H7 (cell line): Measurements from ENCODE around the gene TMEM51. TPM values are rescaled to one million over a fixed set of nuclear protein-coding genes. Genes with fewer than 3 reads are reported as not detected.

Source experiments
- DNase-seq: peaks from one replicate; pipeline ENCODE4 v3.0.0; 2012
- H3K27me3 ChIP-seq: 2 replicates; pipeline ENCODE4 v1.6.0; 2011; ENCODE audit warnings: mild to moderate bottlenecking, low read length; ENCODE audit not compliant: control insufficient read depth, insufficient read depth
- H3K36me3 ChIP-seq: replicated peaks from 2 replicates; pipeline ENCODE4 v1.5.1; 2011; ENCODE audit warnings: low read length; ENCODE audit not compliant: control insufficient read depth, insufficient read depth
- H3K4me3 ChIP-seq: 2 replicates; pipeline ENCODE4 v1.5.1; 2011; ENCODE audit warnings: low read depth, mild to moderate bottlenecking, control low read depth, low read length, moderate library complexity; ENCODE audit not compliant: insufficient read depth
- total RNA-seq: library from RNA; depleted of rRNA; stranded (reverse); fragments of >200 nt; shearing (Covaris generic); gene quantifications from 2 replicates; pipeline ENCODE4 v1.2.3, GENCODE V29; 2014

TMEM51 gene
- total RNA-seq, 1 experiment from 2014 or later = 11.9 TPM

DNA sequence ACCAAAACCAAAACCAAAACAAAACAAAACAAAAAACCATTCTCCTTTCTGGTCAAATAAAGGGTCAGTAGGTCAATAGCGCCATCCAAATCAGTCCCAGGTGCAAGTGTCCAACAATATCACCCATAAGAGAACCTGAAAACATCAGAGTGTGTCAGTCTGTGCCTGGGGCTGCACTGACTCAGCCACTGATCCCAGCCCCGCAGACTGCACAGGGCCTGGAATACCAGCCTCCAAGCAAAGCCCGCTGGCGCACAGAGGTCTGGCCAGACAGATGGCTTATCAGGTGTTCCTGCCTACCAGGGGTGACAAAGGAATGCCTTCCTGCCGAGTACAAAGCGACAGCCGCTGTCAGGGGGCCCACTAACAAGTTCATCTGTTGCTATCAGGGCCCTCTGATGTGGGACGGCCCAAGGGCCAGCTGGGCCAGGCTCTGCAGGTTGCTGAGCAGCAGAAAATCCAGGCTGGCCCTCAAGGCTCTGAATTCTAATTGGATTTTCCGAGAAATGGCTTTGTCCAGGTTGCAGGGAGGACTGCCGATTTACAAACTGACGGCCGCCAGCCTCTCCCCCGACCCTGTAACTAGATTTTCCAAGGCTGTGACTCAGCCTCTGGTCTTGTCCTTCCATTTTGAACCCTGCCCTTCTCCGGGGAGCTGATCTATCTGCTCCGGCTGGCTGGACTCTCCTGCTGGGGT, 13.7 kb upstream of the TMEM51 start:
- DNase-seq = peak; percentile 81
- no peak overlapping the region for H3K4me3 ChIP-seq
- H3K27me3 ChIP-seq = no peaks in the 10 kb centered on the region; the same call in 1 of the 2 replicates
- H3K36me3 ChIP-seq = no peaks in the 10 kb centered on the region

DNA sequence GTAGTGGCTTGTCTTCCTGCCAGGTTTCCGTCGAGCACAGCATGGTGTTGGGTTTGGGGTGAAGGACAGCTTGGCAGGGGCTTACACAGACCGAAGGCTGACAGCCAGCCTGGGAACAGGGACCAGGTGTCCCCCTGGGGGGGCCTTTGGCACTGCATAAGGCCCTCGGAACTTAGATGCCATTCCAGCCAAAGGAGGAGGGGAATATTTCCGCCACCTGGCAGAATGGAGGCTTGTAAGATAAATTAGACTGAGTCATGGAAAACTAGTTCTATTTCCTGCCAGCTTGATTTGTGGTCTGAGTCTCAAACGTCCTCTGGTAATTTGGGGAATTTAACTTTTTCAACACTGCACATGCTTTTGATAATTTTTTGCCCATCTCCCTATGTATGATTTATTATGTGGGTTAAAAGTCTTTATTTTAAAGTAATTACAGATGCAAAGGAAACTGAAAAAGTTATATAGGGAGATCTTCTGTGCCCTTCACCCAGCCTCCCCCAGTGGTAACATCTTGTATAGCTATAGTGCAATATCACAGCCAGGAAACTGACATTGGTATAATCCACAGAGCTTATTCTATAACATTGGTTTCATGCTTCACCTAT, 11.5 kb upstream of the TMEM51 start:
- no peak for DNase-seq
- Histone ChIP-seq H3K4me3 (no peak overlapping the region), H3K36me3 (no peaks in the 10 kb centered on the region), H3K27me3 (no peaks in the 10 kb centered on the region; the same call in 1 of the 2 replicates)

DNA sequence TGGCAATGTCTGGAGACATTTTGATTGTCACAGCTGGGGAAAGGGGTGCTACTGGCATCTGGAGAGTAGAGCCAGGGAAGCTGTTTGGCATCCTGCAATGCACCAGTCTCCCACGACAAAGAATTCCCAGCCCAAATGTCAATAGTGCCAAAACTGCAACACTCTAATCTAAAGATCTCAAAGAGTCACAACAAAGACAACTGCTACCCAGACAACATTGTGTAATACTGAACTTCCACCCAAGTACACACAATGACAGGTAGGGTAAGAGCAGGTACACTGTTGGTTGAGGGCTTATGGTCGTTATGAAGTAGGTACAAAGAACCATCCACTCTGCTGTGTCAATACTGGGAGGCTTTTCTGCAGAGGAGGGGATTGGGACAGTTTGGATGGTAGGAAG, 8.2 kb upstream of the TMEM51 start:
- Histone ChIP-seq H3K27me3 (peaks cover 3% of the 10 kb centered on the region; the same call in 1 of the 2 replicates), H3K4me3 (no peak overlapping the region), H3K36me3 (no peaks in the 10 kb centered on the region)
- no peak for DNase-seq

DNA sequence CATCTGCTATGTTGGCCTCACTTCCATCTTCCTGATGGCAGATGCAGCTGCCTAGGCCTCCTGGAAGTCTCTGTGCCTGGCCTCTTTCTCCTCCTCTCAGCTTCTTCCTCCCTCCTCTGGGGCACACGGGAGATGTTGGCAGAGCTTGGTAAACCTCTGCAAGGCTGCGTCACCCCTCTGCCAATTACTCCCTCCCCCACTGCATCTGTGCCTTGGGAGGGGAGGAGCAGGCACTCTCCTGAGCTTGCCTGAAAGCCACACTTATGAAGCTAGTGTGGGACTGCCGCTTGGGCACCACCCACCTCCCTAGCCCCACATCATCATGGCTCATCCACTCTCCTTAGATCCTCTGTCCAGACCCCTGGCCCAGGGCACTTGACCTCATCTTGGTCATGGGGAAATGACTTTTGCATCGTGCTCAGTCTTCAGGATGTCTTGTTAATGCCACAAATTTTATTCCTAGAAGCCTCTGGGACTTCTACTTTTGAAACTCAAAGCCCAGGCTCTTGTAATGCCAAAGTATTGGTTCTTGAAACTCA, 7.3 kb upstream of the TMEM51 start:
- H3K27me3 ChIP-seq = peaks cover 9% of the 10 kb centered on the region
- H3K4me3 ChIP-seq = no peak overlapping the region
- H3K36me3 ChIP-seq = no peaks in the 10 kb centered on the region
- no peak for DNase-seq

DNA sequence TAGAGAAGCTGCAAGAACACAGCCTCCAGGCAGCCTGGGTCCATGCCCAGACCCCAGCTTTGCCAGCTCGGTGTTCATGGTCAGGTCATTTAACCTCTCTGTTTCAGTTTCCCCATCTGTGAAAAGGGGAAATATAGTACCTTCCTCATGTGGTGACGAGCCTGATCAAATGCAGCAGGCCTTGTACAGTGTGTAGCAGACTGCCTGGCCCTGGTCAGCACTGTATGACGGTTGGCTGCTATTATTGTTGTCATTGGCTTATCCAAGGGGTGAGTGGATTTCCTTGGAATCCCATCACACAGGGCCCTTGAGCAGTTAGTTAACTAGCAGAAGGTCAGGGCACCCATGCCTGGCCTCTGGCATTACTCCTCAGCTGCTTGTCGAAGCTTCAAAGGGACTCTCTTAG, 6.6 kb upstream of the TMEM51 start:
- Histone ChIP-seq H3K36me3 (no peaks in the 10 kb centered on the region), H3K27me3 (peaks cover 16% of the 10 kb centered on the region), H3K4me3 (no peak overlapping the region)
- DNase-seq = no peak

DNA sequence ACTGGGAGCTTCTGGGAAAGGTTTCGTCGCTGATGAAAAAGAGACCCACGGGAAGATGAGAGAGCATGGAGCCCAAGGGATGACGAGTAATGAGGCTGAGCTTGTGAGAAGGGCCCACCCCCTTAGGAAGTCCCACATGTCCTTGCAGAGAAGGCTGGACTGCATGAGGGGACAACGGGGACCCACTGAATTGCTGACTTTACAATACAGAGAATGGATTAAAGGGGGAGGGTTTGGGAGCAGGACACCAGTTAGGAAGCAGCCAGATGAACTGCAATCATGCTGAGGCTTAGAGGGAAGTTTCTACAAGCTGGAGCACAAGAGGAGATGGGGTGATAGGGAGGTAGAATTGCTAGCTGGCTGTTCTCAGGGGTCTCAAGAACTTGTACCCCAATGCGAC, 5.5 kb upstream of the TMEM51 start:
- no peak for DNase-seq
- Histone ChIP-seq H3K36me3 (no peaks in the 10 kb centered on the region), H3K27me3 (peaks cover 24% of the 10 kb centered on the region), H3K4me3 (no peak overlapping the region)

DNA sequence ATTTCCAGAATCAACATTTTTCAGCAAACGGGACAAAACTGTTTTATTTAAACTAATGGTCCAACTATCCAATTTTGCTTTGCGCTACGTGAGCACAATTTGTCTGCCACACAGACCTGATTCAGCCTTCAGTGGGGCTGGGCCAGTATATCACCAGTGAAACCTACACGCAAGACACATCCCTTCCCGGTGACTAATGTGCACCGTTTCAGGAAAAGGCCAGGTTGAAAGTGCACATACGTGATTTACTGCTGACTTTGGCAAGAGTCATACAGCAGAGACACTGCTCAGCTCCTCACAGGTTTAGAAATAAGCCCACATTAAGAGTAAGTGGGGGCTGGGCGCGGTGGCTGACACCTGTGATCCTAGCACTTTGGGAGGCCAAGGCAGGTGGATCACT, 5.1 kb upstream of the TMEM51 start:
- Histone ChIP-seq H3K27me3 (peaks cover 27% of the 10 kb centered on the region), H3K4me3 (no peak overlapping the region), H3K36me3 (no peaks in the 10 kb centered on the region)
- no peak for DNase-seq

DNA sequence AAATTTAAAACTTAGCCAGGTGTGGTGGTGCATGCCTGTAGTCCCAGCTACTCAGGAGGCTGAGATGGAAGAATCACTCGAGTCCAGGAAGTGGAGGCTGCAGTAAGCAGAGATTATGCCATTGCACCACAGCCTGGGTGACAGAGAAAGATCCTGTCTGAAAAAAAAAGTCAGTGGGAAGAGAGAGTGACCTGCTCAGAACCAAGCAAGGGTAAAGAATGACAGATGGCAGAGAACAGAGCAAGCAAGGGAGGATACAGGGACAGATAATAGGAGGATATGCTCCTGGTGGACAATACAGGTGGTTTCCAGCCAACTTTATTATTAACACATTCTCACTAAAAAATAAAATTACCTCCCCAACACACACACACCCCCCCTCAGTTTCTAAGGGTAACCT, 4.6 kb upstream of the TMEM51 start:
- no peak for DNase-seq
- H3K36me3 ChIP-seq = no peaks in the 10 kb centered on the region
- no peak overlapping the region for H3K4me3 ChIP-seq
- H3K27me3 ChIP-seq = peaks cover 29% of the 10 kb centered on the region

DNA sequence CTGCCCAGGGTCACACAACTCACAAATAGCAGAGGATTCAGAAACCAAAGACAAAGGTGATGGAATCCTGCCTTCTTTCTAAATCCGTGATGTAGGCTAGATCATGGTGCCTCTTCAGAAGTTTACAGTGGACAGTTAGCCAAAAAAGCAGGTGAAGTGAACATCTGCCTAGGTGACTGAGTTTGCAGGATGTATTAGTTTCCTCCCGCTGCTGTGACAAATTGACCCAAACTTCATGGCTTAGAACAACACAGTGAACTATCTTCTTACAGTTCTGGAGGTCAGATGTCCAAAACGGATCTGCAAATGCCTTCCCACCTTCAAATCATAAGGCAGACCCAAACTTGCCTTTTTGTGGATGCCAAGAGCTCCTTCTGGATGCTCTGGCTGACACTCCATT, 3.2 kb upstream of the TMEM51 start:
- no peak for DNase-seq
- Histone ChIP-seq H3K36me3 (no peaks in the 10 kb centered on the region), H3K4me3 (no peak overlapping the region), H3K27me3 (peaks cover 40% of the 10 kb centered on the region)

DNA sequence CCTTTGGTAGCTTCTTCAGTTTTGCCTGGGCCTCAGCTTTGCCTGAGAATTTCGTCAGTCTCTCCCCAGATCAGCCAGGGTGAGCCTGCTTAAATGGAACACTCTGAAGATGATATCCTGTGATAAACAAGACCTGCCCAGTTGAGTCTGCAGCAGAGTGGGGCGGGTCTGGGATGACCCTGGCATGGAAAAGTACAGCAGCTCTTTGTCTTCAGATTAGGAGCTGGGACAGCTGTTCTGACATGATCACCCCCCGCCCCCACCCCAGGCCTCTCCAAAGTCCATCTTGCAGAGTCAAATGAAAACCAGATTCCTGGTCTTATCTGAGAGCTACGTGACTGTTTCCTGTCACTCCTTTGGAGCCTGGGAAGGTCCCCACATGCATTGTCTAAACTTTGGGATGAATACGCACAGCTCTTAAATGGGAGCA, 2.2 kb upstream of the TMEM51 start:
- no peak overlapping the region for H3K4me3 ChIP-seq
- H3K36me3 ChIP-seq = no peaks in the 10 kb centered on the region
- peaks cover 40% of the 10 kb centered on the region for H3K27me3 ChIP-seq
- DNase-seq = no peak

DNA sequence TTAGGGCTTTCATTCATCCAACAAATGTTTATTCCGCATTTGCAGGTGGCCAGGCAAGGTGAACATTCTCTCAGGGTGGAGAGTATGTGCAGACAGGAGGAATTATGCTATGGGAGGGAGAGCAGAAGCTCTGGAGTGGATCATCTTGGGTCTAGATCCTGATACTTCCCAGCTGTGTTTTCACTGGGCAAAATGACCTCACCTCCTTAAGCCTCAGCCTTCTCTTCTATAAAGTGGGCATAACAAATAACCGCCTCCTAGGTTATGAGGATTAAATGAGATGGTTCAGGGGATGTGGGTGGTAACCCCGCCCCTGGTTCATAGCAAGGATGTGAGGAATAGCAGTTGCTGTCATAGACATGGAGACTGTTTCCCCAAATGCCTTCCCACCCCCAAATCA, 1.7 kb upstream of the TMEM51 start:
- H3K27me3 ChIP-seq = peaks cover 40% of the 10 kb centered on the region
- DNase-seq = no peak
- H3K36me3 ChIP-seq = no peaks in the 10 kb centered on the region
- H3K4me3 ChIP-seq = no peak overlapping the region; the same call in 1 of the 2 replicates

DNA sequence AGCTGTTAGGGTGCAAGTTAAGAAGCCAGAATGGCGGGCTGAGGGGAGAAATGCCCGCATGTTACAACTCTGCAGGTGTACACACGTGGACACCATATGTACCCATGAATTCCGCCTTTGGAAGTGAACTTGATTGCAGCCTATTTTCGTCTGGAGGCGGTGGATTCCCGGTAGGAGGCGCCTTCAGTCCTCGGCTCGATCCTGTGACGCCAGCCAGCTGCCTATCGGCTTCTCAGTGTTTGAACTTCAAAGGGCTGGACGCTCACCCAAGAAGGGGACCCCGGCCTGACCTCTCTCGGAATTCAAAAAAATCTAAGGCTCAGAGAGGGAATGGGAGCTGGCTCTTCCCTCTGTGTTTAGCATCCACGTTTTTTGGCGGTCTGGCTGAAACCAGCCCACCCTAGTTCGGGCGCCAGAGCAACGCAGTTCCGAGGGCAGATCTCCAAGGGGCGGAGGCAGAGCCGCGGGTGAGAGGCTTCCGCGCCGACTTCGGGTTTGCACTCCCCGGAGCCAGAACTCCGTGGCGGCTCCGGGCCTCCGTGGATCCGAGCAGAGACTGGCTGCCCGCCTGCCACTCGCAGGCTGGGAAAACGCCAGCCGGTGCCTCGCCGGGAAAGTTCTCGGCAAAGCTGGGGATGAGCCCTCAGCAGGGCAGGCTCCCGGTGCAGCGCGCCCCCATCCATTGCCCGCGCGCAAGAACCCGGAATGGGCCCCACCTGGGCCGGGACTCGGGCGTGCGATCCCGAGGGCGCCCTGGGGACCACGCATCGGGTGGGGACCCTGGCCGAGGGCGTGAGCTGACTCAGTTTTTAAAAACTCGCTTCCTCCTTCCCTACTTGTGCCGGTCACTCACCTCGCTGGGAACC, 996 bp upstream of the TMEM51 start:
- peaks cover 39% of the 10 kb centered on the region for H3K27me3 ChIP-seq

DNA sequence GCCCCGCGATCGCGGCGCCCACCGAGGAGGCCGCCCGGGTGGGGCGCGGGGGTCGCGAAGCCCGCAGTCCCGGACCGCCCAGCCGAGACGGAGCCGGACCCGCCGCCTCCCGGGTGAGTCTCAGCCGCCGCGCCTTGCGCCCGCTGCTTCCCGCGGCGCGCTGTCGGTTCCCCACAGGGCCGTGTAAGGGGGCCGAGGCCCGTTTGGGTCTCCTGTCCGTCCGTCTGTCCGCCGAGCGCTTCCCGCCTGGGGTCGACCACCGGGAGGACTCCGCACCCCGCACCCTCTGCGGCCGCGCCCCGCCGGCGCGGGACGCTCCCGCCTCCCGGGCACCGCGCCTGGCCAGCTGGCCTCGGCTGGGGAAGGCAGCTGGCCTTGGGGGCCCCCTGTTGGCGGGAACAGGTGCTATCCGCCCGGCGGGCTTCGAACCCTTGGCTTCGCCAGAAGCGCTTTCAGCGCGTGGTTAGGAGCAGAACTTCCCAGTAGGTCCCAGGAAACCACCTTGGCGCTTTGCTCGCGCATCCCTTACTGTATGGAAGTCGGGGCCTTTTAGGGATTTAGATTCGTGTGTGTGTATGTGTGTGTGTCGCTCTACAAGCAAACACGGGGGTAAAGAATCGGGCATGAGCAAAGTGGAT, 414 bp downstream of the TMEM51 start:
- Histone ChIP-seq H3K36me3 (no peaks in the 10 kb centered on the region), H3K4me3 (peak overlapping the region; percentile 85), H3K27me3 (peaks cover 37% of the 10 kb centered on the region)
- peak; percentile 90 for DNase-seq

More for the DNA sequence above, 996 bp upstream of the TMEM51 start:
- H3K36me3 ChIP-seq = no peaks in the 10 kb centered on the region
- H3K4me3 ChIP-seq = peak overlapping the region; percentile 85
- DNase-seq = peak; percentile 89

DNA sequence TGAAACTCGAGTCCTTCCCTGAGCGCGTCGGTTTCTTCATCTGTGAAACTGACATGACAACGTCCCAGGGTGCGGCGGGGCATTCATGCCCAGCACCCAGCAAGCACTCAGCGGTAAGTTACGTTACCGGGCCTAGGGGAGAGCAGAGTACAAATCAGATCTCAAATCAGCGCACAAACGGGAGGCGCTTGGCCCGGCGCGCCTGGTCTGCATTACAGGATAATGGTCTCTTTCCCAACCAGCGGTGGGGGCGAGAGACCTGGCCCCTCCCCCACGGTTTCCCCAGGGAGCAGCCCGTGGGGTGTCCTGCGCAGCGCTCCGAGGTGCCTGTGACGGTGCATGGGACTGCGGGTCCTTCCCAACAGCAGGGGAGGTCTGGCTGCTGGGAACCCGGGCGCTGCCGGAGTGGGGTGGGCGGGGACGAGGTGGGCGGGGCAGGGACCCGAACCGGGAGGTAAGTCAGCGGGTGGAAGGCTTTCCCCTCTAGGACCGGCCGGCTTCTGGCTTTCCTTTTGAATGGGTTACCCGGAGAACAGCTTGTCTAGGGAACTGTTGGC, 1.0 kb downstream of the TMEM51 start:
- Histone ChIP-seq H3K4me3 (peak overlapping the region; percentile 85), H3K27me3 (peaks cover 37% of the 10 kb centered on the region), H3K36me3 (no peaks in the 10 kb centered on the region)
- peak; percentile 88 for DNase-seq
